ENCODE measurements around the gene RERE.

DNA sequence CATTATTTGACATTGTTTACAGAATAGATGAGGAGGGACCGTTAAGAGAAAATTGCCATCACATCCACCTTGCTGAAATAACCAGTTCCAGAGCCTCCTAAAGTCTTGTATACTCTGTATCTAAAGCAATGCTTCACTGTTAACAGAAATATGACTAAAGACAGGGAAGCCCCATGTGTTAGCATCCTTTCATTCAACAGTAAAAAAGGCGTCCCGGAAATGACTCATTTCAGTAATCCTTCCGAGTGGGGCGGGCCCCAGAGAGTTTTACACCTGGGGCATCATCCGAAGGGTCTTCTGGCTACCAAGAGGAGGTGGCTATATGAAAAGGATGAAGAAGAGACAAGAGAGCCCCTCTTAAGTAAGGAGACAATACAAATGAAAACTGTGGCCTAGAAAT, 272.4 kb downstream of the RERE start:
- TF ChIP-seq GATA2 (CRISPR knock-in tag; IDR thresholded peaks at IDR 0.05) (no peak), EZH2phosphoT487 (IDR thresholded peaks at IDR 0.05; ENCODE audit: borderline replicate concordance, low read depth) (no peak), POLR2AphosphoS5 (IDR thresholded peaks at IDR 0.05; ENCODE audit: low read depth, low read length) (no peak), RCOR1 (IDR thresholded peaks at IDR 0.05; ENCODE audit: low read length) (no peak), EP300 (IDR thresholded peaks at IDR 0.05; ENCODE audit: borderline replicate concordance in 1 of 2, low read depth in 1 of 2, low read length in 1 of 2) (no peak), TAF1 (IDR thresholded peaks at IDR 0.05; ENCODE audit: borderline replicate concordance, low read depth, low read length) (no peak), JUND (IDR thresholded peaks at IDR 0.05) (no peak), CHD2 (IDR thresholded peaks at IDR 0.05; ENCODE audit: low read length, partially characterized antibody) (no peak), MXI1 (IDR thresholded peaks at IDR 0.05; ENCODE audit: low read depth, low read length) (no peak), RFX5 (IDR thresholded peaks at IDR 0.05; ENCODE audit: low read length) (no peak)
- TF ChIP-seq, protein P1, sequence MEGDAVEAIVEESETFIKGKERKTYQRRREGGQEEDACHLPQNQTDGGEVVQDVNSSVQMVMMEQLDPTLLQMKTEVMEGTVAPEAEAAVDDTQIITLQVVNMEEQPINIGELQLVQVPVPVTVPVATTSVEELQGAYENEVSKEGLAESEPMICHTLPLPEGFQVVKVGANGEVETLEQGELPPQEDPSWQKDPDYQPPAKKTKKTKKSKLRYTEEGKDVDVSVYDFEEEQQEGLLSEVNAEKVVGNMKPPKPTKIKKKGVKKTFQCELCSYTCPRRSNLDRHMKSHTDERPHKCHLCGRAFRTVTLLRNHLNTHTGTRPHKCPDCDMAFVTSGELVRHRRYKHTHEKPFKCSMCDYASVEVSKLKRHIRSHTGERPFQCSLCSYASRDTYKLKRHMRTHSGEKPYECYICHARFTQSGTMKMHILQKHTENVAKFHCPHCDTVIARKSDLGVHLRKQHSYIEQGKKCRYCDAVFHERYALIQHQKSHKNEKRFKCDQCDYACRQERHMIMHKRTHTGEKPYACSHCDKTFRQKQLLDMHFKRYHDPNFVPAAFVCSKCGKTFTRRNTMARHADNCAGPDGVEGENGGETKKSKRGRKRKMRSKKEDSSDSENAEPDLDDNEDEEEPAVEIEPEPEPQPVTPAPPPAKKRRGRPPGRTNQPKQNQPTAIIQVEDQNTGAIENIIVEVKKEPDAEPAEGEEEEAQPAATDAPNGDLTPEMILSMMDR (IDR thresholded peaks at IDR 0.05), result no peak
- TF ChIP-seq, protein P2, sequence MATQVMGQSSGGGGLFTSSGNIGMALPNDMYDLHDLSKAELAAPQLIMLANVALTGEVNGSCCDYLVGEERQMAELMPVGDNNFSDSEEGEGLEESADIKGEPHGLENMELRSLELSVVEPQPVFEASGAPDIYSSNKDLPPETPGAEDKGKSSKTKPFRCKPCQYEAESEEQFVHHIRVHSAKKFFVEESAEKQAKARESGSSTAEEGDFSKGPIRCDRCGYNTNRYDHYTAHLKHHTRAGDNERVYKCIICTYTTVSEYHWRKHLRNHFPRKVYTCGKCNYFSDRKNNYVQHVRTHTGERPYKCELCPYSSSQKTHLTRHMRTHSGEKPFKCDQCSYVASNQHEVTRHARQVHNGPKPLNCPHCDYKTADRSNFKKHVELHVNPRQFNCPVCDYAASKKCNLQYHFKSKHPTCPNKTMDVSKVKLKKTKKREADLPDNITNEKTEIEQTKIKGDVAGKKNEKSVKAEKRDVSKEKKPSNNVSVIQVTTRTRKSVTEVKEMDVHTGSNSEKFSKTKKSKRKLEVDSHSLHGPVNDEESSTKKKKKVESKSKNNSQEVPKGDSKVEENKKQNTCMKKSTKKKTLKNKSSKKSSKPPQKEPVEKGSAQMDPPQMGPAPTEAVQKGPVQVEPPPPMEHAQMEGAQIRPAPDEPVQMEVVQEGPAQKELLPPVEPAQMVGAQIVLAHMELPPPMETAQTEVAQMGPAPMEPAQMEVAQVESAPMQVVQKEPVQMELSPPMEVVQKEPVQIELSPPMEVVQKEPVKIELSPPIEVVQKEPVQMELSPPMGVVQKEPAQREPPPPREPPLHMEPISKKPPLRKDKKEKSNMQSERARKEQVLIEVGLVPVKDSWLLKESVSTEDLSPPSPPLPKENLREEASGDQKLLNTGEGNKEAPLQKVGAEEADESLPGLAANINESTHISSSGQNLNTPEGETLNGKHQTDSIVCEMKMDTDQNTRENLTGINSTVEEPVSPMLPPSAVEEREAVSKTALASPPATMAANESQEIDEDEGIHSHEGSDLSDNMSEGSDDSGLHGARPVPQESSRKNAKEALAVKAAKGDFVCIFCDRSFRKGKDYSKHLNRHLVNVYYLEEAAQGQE (IDR thresholded peaks at IDR 0.05; ENCODE audit: low read depth, low read length), result no peak

All from SK-N-SH (cell line).